Measurements from ENCODE around the gene NCF2.

Gene NCF2

DNA sequence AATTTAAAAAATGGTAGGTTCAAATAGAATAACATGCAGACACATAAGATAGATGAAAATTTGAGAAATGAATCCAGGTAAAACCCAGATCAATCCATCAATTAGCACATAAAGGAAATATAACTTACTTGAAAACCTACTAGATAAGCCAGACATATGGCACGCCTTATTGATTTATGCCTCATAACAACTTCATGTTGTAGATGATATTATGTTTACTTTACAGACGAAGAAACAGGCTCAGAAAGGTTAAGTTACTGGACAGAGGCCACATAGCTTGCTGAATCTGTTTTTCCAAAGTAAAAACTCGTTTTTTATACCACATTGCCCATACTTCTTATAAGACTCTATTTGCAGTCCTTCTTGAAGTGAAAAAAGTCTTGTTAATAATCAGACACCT, 22.1 kb upstream of the NCF2 start:
- no peak for DNase-seq (ENCODE audit: low read depth in 2 of 3, low spot score in 2 of 3)

GRCh38 chr1:183611021-183611420, 20.8 kb upstream of the NCF2 start:
- DNase-seq (ENCODE audit: low read depth in 2 of 3, low spot score in 2 of 3): no peak

DNA sequence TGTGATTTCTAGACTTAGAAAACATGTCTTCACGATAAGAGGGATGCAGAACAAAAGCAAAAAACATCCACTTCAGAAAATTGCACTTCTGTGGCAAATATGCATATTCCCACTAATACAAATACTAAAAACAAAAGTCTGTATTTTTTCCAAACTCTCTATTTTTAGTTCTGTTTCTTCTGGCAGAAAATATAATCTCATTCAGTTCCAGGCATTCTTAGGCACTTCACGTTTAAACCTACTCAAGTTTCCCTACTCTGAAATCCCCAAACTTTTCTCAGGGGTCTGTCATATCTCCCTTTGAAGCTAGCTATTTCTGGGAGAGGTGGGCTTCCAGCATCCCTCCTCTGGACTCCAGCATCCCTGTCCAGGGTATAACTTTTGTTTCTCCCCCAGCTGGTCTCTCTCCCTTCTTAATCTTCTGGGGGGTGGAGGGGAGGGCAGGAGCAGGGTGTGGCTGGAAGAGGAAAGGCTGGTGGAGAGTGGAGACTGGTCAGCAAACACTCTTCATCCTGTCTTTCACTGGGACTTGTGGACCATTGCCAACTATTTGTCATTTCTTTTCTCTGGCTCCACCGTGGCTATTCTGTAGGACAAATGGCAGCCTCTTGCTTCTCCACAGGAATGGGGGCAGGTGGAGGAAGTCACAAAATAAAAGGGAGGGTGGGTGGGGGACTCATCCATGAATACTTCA, 19.6 kb upstream of the NCF2 start:
- DNase-seq (ENCODE audit: low read depth in 2 of 3, low spot score in 2 of 3): no peak

DNA sequence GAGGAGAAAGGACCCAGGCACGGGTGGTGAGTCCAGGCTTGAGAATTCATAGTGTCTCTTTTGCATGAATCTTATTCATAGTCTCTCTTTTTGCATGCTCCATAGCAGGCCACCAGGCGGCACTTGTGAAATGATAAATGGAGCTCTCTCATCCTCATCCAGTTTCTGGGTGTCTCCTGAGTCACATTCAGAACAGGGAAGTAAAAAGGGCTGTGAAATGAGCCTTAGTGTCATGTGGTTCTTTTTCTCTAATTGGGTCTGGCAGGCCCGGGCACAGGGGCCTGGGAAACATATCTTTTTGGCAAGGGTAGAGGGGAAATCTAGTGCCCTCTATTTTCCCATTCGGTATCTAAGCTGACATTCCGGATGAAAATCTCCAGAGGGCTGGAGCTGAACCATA, 19.1 kb upstream of the NCF2 start:
- DNase-seq (ENCODE audit: low read depth in 2 of 3, low spot score in 2 of 3): no peak

DNA sequence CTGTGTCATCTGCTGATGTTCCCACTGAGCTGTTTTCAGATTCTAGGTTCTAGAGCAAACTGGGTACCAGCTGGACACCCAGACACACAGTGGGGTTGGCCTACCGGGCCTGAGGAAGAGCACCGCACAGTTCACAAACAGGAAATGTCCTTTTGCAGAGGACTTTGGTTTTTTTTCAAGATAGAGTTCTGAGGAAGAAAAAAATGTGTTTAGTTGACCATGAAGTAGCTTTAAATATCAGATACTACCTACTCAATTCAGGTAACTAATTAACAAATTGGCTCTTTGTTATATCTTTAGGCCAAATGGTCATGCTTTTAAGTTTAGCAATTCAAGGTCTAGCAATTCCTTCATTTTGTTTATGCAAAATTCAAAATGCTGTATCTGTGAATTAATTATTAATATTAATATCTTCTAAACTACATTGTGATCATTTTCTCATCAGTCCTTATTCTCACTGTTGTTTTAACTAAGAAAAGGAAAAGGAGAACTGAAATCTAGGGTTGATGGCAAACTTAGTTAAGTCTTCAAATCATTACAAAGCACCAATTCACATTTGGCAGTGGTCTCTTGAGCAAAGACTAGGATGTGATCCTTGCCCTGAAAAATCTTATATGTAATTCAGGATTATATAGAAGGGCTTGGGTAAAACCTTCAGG, 17.2 kb upstream of the NCF2 start:
- DNase-seq (ENCODE audit: low read depth in 2 of 3, low spot score in 2 of 3): no peak

DNA sequence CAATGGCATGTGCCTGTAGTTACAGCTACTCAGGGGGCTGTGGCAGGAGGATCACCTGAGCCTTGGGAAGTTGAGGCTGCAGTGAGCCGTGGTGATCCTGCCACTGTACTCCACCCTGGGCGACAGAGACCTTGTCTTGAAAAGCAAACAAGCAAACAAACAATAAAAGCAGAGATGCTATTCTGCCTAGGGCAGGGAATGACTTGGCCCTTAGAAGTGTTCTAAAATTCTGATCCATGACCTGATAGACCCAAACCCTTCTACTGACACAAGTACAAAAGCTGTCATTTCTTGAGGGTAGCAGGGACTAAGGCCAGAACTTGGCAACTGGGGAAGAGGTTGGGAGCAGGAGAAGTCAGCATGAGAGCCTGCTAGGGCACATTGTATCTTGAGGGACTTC, 15.6 kb upstream of the NCF2 start:
- DNase-seq (ENCODE audit: low read depth in 2 of 3, low spot score in 2 of 3): no peak

DNA sequence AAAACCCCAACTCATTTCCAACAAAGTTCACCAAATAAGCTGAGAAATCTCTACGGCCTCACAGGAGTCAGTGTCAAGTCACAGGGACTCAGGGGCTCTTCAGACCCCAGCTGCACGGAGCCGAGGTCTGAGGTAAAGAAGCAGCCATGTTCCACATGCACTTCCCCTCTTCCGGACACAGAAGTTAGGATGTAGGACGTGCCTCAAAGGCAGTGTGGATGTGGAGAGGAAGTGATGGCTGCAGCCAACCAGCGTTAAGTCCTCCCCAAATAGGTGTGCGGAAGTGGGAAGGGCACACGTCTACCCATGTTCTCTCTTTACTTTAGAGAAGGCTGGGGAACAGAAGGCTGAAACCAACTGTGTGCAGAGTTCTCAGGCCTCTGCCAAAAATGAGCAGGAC, 14.6 kb upstream of the NCF2 start:
- DNase-seq (ENCODE audit: low read depth in 2 of 3, low spot score in 2 of 3): no peak

- DNase-seq (ENCODE audit: low read depth in 2 of 3, low spot score in 2 of 3): no peak
Measured at GRCh38 chr1:183604038-183604808, 14.0 kb upstream of the NCF2 start.

- DNase-seq (ENCODE audit: low read depth in 2 of 3, low spot score in 2 of 3): no peak
Measured at GRCh38 chr1:183602510-183602909, 12.3 kb upstream of the NCF2 start.

DNA sequence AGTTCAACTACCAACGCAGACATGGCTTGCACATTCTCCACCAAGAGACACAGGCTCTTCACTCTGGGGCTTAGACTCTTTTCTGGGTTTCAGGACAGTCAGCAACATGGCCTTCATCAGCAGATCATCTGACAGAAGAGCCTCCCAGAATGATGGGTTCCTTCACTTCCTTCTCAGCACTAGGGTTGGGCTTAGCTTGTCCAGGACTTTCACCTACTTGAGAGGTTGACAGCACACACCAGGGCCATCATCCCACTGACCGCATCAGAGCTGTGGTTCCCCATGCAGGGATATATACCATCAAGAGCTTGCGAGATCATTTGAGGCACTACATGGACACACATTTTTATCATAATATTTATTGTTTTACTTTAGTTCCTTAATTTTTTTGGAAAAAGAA, 10.4 kb upstream of the NCF2 start:
- DNase-seq (ENCODE audit: low read depth in 2 of 3, low spot score in 2 of 3): no peak

- no peak for DNase-seq (ENCODE audit: low read depth in 2 of 3, low spot score in 2 of 3)
Measured at GRCh38 chr1:183600136-183600535, 9.9 kb upstream of the NCF2 start.

- no peak for DNase-seq (ENCODE audit: low read depth in 2 of 3, low spot score in 2 of 3)
Measured at GRCh38 chr1:183598386-183598785, 8.1 kb upstream of the NCF2 start.

DNA sequence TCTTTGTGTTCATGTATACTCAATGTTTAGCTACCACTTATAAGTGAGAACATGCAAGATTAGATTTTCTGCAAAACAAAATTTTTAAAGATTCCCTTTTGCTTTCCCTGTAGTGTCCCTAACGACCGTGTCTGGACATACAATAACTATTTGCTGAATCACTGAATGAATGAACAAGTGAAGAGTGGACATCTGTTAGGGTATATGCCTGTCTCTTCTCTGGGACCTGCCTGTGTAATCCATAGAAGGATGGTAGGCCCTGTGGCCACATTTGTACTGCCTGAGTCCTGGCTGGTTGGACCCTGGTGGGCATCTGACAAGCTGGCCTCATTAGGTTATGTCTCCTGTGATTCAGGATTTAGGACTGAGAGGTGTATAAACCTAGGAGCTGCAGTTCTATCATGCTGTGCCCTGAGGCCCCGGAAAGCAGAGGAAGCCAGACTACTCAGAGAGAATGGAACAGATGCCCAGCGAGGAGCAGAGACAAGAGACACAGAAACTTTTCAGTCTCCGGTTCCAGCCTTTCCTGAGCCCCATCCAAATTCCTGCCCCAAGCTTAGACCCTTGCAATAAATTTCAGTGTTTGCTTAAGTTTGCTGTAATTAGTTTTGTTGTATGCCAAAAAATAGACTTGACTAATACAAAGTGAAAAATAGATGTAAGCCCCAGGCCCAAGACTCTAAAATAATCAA, 7.5 kb upstream of the NCF2 start:
- no peak for DNase-seq (ENCODE audit: low read depth in 2 of 3, low spot score in 2 of 3)

DNA sequence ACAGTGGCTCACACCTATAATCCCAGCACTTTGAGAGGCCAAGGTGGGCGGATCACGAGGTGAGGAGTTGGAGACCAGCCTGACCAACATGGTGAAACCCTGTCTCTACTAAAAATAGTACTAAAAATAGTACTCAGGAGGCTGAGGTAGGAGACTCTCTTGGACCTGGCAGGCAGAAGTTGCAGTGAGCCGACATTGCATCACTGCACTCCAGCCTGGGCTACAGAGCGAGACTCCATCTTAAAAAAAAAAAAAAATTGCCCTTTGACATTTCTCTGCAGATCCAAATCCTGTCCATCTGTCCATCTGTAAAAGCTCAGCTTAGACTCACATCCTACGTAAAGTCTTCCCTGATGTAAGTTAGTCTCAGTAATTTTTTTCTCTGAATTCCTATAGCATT, 6.2 kb upstream of the NCF2 start:
- DNase-seq (ENCODE audit: low read depth in 2 of 3, low spot score in 2 of 3): no peak

GRCh38 chr1:183595537-183595936, 5.3 kb upstream of the NCF2 start:
- no peak for DNase-seq (ENCODE audit: low read depth in 2 of 3, low spot score in 2 of 3)

DNA sequence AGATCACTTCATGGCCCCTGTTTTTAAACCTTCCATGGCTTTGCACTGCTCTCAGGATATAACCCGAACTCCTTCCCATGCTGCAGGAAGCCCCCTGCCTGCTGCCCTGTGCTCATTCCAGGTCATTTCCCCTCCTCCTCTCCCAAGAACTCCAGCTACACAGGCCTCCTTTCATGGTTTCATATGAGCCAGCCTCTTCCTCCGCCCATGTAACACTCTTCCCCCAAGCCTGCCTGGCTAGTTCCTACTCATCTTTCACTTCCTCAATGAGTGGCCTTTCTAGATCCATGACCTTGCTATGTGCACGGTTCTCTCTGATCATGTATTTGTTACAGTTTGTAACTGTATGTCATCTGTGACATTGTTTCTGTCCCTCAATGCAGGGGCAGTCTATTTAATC, 3.1 kb upstream of the NCF2 start:
- no peak for DNase-seq (ENCODE audit: low read depth in 2 of 3, low spot score in 2 of 3)

DNA sequence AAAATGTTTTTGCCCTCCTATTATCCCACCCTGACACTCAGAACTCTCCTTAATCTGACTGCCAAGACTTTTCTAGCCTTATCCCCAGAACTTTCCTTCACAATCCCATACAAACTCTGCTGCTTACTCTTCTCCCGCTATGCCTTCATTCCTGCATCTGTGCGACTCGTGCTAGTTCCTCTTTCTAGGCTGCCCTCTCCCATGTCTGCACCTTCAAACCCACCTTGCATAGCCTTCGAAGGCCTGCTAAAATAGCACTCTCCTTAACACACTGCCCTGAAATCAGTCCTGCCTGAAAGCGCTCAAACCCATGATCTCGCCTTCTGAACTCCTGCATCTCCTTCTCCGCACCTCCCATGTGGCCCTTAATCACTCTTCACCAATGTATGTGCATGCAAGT, 2.5 kb upstream of the NCF2 start:
- no peak for DNase-seq (ENCODE audit: low read depth in 2 of 3, low spot score in 2 of 3)

- DNase-seq (ENCODE audit: low read depth in 2 of 3, low spot score in 2 of 3): no peak
Measured at GRCh38 chr1:183589874-183590243, 400 bp downstream of the NCF2 start.

GRCh38 chr1:183589384-183589783, 875 bp downstream of the NCF2 start:
- DNase-seq (ENCODE audit: low read depth in 2 of 3, low spot score in 2 of 3): no peak

DNA sequence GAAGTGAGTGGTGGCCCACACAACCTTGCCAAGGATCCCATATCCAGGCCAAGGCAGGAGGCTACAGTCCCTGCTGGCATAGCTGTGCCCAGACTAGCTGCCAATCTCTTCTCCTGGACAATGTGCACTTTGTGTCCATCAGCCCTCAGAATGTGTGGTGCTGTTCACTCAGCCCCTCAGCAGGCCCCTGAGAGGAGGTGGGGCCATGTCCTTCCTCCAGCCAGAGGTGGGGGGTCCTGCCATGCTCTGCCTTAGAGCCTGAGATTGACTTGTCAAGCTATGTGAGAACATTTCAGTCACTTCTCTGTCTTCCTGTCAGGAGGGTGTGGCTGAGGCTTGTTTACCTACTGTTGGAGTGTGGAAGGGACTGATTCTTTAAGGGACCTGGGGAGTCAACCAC, 1.4 kb downstream of the NCF2 start:
- no peak for DNase-seq (ENCODE audit: low read depth in 2 of 3, low spot score in 2 of 3)

- DNase-seq (ENCODE audit: low read depth in 2 of 3, low spot score in 2 of 3): no peak
Measured at GRCh38 chr1:183586926-183587325, 3.3 kb downstream of the NCF2 start.

GRCh38 chr1:183586455-183586854, 3.8 kb downstream of the NCF2 start:
- DNase-seq (ENCODE audit: low read depth in 2 of 3, low spot score in 2 of 3): no peak

All from activated CD8-positive, alpha-beta memory T cell treated with anti-CD3 and anti-CD28 coated beads for 48 hours (primary cell).